ENCODE results near the gene ALDH7A1.
"Not testable (repeated sequence)": the region's sequence is repeated elsewhere in the genome, so short reads cannot be mapped to it uniquely, and the experiment has no call there.

ALDH7A1 gene

DNA sequence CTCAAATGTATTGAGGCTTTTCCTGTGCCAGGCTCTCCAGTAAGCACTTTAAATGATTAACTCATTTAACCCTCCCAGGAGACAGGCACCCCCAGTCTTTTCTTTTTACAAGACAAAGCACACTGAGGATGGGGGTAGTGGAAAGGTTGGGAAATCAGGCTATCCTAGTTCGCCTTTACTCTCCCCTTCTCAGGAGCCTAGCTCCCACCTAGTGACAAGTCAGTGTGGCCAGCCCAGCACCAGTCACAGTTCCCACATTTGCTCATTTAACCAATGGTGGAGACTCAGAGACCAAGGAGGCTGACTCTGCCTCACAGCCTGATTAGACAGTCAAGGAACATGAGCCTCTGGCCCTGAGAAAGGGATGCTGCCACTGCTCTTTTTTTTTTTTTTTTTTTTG, 3.5 kb downstream of the ALDH7A1 start:
- DNase-seq, result no peak

DNA sequence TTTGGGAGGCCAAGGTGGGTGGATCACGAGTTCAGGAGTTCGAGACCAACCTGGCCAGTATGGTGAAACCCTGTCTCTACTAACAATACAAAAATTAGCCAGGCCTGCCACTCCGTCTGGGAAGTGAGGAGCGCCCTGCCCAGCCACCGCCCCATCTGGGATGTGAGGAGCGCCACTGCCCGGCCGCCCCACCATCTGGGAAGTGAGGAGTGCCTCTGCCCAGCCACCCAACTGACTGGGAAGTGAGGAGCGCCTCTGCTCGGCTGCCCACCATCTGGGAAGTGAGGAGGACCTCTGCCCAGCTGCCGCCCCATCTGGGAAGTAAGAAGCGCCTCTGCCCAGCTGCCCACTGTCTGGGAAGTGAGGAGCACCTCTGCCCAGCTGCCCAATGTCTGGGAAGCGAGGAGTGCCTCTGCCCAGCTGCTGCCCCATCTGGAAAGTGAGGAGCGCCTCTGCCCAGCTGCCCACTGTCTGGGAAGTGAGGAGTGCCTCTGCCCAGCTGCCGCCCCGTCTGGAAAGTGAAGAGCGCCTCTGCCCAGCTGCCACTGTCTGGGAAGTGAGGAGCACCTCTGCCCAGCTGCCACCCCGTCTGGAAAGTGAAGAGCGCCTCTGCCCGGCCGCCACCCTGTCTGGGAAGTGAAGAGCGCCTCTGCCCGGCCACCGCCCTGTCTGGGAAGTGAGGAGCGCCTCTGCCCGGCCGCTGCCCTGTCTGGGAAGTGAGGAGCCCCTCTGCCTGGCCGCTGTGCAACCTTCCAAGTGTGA, 5.3 kb downstream of the ALDH7A1 start:
- no peak for DNase-seq

DNA sequence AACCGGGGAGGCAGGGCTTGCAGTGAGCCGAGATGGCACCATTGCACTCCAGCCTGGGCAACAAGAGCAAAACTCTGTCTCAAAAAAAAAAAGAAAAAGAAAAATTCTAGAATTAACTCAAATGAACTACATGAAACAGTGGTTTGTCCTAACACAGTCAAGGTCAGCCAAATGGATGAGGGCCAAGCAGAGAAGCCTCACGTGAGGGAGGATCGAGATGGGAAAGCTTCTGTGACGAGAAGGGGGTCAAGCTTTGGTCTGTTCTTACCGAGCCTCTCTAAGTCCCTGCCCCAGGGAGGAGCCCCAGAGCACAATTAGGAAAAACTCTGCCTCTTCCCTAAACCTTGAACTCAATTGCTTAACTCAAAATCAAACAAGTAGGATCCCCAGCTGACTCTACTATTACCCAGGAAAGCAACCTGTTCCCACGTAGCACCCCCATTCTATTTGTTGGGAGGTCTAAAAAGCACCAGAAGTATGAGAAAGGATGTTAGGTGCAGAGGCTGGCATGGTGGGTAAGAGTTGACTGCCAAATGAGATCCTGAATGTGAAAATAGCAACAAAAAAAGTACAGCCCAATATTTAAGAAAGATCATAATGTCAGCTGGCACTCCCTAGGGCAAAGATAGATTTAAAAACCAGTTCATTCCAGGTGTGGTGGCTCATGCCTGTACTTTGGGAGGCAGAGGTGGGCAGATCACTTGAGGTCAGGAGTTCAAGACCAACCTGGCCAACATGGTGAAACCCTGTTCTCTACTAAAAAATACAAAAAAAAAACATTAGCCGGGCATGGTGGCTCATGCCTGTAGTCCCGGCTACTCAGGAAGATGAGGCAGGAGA, 7.2 kb downstream of the ALDH7A1 start:
- DNase-seq, result no peak

DNA sequence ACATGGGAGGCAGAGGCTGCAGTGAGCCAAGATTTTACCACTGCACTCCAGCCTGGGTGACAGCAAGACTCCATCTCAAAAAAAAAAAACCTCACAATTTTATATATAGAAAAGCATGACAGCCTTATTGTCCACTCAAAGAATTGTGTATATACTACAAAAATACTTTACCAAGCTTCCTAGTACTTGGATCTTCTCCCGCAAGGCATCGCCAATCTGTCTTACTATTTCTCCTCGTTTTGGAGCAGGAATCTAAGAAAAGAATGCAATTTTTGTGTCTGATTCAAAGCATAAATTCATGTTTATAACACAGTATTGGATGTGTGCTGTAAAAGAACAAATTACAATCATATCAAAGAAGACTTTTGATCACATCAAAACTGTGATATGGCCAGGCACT, 11.3 kb downstream of the ALDH7A1 start:
- no peak for DNase-seq

DNA sequence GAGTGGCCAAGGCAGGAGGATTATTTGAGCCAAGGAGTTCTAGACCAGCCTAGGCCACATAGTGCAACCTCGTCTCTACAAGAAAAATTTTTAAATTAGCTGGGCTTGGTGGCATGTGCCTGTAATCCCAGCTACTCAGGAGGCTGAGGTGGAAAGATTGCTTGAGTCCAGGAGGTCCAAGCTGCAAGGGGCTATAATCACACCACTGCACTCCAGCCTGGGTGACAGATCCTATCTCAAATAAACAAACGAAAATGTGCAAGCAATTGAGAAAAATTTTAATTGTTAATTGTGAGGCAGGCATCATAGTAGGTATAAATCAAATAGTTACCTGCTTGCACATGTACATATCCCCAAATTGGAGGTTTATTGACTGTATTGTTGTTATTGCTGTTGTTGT, 15.3 kb downstream of the ALDH7A1 start:
- no peak for DNase-seq

DNA sequence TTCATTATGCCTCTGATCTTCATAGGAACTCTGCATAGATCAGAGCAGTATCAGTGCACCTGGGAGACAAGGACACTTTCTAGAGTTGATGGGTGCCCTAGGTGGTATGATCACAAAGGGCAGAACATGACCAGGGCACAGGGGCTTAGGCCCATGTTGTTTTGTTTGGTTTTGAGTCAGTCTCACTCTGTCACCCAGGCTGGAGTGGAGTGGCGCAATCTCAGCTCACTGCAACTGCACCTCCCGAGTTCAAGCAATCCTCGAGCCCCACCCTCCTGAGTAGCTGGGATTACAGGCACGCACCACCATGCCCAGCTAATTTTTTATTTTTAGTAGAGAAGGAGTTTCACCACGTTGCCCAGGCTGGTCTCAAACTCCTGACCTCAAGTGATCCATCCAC, 17.6 kb downstream of the ALDH7A1 start:
- DNase-seq, result no peak

DNA sequence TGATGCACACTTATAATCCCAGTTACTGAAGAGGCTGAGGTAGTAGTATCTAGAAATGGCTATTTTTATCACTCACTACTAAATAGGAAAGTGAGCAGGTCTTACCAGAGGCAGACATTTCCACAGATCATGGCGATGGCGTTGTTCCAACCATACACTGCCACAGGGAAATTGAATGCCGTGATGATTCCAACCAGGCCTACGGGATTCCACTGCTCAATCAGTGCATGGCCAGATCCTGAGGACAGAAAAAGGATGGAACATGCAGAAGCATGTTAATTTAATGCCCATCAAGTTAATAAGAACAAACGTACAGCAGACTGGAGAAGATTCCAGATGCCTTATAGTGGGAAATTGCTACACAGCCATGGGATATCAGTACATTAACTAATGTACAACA, 18.0 kb downstream of the ALDH7A1 start:
- DNase-seq, result no peak

DNA sequence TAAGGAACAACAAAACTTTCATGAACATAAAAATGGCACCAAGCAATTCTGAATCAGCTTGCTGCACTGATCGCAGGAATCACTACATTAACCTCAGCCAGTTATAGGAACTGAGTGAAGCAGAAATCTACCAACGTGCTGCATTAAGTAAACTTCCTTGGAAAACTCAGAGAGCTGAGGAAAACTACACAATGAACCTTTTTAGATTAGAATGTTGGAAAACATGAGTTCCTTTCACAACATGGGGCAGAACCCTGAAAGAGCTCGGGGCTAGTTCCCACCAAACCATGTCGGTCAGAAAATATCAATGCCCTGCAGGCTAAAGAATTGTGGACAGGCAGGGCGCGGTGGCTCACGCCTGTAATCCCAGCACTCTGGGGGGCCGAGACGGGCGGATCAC, 19.4 kb downstream of the ALDH7A1 start:
- DNase-seq, result no peak

DNA sequence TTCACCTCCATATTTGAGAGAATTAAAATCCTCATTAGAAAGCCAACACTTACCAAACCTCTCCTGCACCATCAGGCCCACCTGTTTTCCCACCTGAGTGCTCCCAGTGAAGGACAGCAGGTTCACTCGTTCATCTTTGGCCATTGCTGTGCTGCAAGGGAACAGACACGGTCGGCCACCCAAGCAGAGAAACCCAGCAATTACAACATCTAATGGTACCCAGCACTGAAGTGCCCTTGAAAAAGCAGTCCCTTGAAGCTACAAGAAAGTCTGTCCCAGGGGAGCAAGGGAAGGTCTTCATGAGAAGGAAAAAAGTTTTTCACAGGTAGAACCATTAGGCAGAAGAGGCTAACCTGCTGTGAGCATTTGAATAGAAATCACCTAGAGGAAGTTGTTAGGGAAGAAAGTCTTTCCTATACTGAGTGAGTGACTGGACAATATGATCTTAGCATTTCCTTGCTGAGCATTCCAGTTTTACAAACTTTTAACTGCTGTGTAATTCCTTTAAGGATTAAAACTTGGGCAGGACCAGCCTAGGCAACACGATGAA, 26.7 kb downstream of the ALDH7A1 start:
- no peak for DNase-seq

DNA sequence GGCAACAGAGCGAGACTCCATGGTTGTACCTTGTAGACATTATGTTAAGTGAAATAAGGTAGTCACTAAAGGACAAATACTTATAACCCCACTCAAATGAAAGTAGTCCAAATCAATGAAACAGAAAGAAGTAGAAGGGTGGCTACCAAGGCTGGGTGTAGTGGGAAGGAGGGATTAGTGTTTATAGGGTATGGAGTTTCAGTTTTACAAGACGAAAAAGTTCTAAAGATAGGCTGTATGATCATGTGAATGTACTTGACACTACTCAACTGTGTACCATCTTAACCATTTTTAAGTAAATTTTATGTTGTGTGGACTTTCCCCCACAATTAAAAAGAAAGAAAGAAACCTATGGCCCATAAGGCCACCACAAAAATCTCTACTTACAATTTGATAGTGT, 32.2 kb downstream of the ALDH7A1 start:
- DNase-seq, result no peak

DNA sequence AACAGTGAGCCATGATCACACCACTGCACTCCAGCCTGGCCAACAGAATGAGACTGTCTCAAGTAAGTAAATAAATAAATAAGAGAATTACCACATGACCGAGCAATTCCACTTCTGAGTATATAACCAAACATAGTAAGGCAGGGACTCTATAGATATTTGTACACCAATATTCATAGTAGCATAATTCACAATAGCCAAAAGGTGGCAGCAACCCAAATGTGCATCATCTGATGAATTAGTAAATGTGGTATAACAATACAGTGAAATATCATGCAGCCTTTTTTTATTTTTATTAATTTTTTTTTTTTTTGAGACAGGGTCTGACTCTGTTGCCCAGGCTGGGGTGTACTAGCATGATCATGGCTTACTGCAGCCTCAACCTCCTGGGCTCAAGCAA, 33.1 kb downstream of the ALDH7A1 start:
- DNase-seq, result no peak

DNA sequence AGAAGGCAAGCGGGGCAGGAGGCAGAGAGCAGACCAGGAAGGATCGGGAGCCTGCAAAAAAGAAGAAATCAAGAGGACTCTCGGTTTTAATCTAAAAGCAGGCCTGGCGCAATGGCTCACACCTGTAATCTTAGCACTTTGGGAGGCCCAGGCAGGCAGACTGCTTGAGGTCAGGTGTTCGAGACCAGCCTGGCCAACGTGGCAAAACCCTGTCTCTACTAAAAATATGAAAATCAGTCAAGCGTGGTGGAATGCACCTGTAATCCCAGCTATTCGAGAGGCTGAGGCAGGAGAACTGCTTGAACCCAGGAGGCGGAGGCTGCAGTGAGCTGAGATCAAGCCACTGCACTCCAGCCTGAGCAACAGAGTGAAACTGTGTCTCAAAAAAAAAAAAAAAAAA, 39.9 kb downstream of the ALDH7A1 start:
- not testable (repeated sequence) for DNase-seq

DNA sequence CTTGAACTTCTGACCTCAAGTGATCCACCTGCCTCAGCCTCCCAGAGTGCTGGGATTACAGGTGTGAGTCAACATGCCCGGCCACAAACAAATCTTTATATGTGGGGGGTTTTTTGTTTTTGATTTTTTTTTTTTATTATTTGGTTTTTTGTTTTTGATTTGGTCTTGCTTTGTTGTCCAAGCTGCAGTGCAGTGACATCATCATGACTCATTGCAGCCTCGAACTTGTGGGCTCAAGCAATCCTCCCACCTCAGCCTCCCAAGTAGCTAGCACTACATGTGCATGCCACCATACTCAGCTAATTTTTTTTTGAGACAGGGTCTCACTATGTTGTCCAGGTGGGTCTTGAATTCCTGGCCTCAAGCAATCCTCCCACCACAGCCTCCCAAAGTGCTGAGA, 42.4 kb downstream of the ALDH7A1 start:
- DNase-seq, result no peak

DNA sequence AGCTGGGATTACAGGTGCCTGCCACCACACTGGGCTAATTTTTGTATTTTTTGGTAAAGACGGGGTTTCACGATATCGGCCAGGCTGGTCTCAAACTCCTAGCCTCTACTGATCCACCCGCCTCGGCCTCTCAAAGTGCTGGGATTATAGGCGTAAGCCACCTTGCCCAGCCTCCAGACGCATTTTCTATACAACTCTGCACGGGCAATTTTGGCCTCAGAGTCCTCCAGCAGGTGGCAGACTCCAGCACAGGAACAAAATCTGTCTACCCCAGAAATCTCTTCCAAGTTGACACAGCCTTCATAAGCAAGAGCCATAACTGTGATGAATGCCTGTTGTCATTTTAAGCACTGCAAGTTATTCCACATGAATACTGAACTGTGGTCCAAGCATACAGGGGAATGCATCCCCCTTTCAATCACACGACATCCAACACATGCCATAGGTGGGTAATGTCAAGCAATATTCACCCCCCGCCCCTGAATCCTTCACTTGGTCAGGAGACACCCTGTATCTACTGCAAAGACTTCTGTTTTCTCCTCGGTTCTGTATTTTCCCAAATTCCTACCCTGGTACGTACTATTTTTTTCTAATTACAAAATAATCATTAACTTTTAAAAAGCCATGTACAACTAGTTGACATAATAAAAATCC, 50.8 kb downstream of the ALDH7A1 start:
- no peak for DNase-seq

DNA sequence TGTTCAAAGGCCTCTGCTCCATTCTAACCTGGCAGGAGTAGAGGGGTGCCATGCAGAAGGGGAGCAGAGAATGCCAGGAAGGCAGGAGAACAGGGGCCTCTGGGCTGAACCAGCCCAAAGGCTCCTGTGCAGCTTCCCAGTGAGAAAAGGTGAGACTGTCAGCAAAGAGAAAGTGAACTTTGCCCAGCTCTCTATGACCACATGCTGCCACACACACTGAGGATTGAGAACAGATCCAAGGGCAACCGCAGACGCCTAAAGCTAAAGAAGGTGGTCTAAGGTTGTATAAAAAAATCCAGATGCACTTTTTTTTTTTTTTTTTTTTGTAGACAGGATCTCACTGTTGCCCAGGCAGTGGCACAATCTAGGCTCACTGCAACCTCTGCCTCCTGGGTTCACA, 51.4 kb downstream of the ALDH7A1 start:
- DNase-seq, result no peak

DNA sequence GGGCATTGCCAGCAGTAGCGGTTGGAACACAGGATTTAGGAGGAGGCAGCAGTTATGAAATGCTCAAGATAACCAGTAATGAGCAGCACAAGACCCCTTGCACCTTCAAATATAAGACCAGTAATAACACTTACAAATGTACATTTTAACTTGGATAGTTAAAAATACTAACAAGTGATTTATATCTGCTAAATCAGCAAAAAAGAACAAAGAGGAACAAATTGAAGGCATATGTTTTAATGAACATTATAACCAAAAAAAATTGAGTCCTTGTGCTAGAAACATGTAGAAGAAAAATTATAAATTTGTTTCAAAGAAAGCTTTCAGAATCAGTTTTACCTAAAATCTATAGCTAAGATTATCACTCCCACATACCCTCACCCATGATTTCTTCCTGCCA, 52.0 kb downstream of the ALDH7A1 start:
- no peak for DNase-seq

DNA sequence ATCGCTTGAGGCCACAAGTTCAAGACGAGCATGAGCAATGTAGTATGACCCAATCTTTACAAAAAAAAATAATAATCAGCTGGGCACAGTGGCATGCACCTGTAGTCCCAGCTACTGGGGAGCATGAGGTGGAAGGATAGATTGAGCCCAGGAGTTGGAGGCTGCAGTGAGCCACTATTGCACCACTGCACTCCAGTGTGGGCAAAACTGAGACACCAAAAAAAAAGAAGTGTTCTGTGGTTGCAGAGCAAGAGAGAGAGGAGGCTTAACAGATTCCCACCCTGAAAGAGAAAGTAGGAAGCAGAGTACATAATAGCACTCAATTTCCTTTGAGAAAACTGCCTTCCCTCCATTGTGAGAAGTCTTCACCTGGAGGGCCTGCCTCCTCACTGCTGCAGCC, 52.6 kb downstream of the ALDH7A1 start:
- DNase-seq, result no peak

DNA sequence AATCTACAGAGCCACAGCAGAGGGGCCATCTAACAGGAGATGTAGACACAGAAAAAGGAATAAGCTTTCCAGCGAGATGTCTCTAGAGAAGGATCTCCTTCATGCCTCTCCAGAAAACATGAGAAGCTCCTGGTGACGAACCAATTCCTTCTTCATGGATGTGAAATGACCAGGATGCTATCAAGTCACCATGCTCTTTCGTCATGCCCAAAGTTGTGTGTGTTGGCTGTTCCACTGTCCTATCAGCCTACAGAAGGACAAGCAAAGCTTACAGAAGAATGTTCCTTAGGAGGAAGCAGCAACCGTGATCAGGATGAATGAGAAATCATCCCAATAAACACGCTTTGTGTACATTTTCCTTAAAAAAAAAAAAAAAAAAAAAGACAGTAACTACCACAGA, 54.4 kb downstream of the ALDH7A1 start:
- no peak for DNase-seq

DNA sequence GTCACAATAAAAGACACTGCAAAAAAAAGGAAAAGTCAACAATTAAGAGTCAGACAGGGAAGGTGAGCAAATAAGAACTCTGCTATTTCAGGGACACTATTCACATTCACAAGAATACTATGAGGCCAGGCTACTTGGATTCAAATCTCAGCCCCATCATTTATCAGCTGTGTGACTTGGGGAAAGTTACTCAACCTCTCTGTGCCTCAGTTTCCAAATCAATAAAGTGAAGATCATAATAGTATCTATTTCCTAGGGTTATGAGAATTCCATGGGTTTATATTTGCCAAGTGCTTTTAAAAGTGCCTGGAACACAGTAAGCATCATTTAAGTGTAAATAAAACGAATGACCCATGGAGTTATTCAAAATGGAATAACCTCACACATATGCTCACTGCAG, 56.4 kb downstream of the ALDH7A1 start:
- DNase-seq, result no peak

DNA sequence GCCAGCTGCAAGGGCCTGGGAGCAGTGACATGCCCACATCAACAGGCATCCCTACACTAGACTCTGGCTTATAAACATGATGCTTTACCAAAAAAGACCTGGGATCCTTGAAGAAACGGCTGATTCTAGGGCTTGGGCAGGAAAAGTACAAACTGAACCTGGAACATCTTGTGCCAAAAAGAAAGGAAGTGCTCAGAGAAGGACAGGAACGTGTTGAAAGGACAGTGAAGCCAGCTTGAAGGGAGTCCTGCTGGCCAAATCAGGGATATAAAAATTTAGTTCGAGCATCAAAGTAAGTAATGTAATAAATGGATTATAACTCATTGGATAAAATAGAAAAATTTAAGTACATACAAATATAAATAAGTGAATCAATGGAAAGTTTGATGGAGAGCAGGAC, 58.1 kb downstream of the ALDH7A1 start:
- no peak for DNase-seq

DNA sequence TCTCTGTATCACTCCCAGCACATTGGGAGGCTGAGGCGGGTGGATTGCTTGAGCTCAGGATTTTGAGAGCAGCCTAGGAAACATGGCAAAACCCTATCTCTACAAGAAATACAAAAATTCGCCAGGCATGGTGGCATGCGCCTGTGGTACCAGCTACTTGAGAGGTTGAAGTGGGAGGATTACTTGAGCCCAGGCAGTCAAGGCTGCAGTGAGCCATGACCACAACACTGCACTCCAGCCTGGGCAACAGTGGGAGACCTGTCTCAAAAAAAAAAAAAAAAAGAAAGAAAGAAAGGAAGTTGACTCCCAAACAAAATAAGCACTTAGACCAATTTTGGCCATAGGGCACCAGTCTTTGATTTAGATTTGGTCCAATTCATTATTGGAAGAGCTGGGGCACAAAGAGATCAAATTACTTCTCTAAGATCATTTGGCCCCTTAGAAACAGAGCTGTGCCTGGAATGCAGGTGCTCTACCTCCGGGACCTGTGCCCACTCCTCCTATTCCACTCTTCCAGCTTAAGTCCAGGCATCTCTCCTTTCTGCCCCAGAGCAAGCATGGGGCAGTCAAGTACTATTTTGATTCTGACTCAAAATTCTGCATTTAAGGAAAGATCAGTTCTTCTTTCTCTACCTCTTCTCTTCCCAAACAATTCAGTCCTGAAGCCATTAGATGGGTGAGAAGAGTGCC, 59.0 kb downstream of the ALDH7A1 start:
- no peak for DNase-seq

DNA sequence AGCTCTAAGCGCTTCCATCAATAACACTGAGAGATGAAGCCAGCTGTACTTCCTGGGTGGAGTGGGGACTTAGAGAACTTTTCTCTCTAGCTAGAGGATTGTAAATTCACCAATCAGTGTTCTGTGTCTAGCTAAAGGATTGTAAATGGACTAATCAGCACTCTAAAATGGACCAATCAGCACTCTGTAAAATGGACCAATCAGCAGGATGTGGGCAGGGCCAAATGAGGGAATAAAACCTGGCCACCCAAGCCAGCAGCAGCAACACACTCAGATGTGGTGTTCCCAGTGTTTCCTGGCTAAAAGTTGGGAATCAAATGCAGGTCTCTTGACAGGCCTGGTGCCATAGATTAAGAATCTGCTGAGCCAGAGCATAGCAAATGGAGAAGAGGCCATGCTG, 60.5 kb downstream of the ALDH7A1 start:
- DNase-seq, result no peak

DNA sequence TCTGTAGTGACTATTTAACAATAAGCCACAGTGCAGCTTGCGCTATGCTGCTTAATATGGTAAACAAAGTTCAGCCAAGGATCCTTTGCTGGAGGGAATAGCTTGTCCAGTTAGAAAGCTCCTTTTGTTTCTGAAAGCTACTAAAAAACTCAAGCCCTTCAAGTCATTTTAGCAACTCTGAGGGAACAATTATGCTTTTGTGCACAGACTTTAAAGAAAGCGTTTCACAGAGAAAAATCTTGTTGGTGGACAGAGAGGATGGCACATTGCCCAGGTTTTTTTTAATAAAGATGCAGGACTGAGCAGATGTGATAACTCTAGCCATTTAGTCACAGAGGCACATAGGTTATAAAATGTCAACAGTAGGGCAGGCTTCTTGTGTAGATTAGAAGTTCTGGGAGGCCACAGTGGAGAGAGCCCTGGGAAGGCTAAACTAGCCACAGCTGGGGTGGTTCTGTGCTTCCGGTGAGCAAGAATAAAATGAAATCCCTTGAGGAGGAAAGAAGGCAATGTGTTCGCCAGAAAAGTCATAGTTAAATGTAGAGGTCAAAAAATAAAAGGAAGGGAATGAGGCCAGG, 63.4 kb downstream of the ALDH7A1 start:
- DNase-seq, result peak; percentile 9

Measured in NCI-H1105 treated with DMSO at 0.1 percent for 48 hours (cell line).